Mucosa of descending colon (tissue), 3 donors: ENCODE results near the gene ERG28. TPM values are rescaled to one million over a fixed set of nuclear protein-coding genes. Genes with fewer than 3 reads are reported as not detected.

ENCODE experiments used
- ATAC-seq: fragments of 200-7000 bp; cut with Tn5 transposase; one replicate; pipeline ENCODE4 v1.9.1; 2020; ENCODE audit warnings: mild to moderate bottlenecking, moderate library complexity
- DNase-seq, 3 donors: peaks; one replicate each; pipeline ENCODE4 v3.0.0-alpha.2; 2020
- H3K36me3 ChIP-seq: fragments of 200-600 bp; one replicate; pipeline ENCODE4 v1.8.0; 2021; ENCODE audit warnings: low read depth, mild to moderate bottlenecking
- H3K4me1 ChIP-seq: fragments of 200-600 bp; one replicate; pipeline ENCODE4 v1.8.0; 2021; ENCODE audit warnings: low read depth, mild to moderate bottlenecking
- H3K4me3 ChIP-seq: fragments of 200-600 bp; one replicate; pipeline ENCODE4 v1.8.0; 2021; ENCODE audit warnings: mild to moderate bottlenecking
- H3K9me3 ChIP-seq: fragments of 200-600 bp; one replicate; pipeline ENCODE4 v1.8.0; 2021; ENCODE audit warnings: mild to moderate bottlenecking
- CTCF ChIP-seq: fragments of 200-600 bp; IDR thresholded peaks from one replicate; pipeline ENCODE4 v1.8.0; 2022; ENCODE audit warnings: antibody characterized with exemption, mild to moderate bottlenecking
- intact Hi-C, 2 donors: fragments of 100-400 bp; cut with DNase I in 1 of 2; cut with micrococcal nuclease in 1 of 2; formaldehyde crosslinking; loops; one replicate each; pipeline versions ENCODE4 v1.11.0 to v1.11.1; 2022; cut with DNase I, micrococcal nuclease
- total RNA-seq, 3 donors: library from RNA; stranded (reverse); fragmentation: NEBNext Ultra II Directional in 2 of 3; extraction: Animal tissue kit (Norgen Biotek cat#: 25700) in 2 of 3; gene quantifications; one replicate each; pipeline versions ENCODE4 v1.2.1 to v1.2.4, GENCODE V29; 2021 to 2023
- donor health status: DM: no; HTN: no; CAD: no; lungs with moderate emphysema.
- donor health status: DM: no; HTN: no; CAD: no.
- donor health status: DM: no; HTN: yes; CAD: no.

Gene ERG28
- total RNA-seq, 3 donors from 2014 or later = 13.5 to 23.9 (median 23.7) TPM

- TF ChIP-seq CTCF = no peak
- ATAC-seq (no peak), DNase-seq (no peak)
These were observed 12.0 kb upstream of the ERG28 start for GRCh38 chr14:75672605-75673192.

GRCh38 chr14:75667099-75667765 lies 6.6 kb upstream of the ERG28 start:
- ATAC-seq = no peak
- no peak for TF ChIP-seq CTCF
- Histone ChIP-seq H3K9me3 (no peaks in the 10 kb centered on the region), H3K4me3 (no peak overlapping the region), H3K4me1 (peaks cover under 1% of the 10 kb centered on the region), H3K36me3 (peaks cover 5% of the 10 kb centered on the region)
- intact Hi-C loops = no loop called here
- DNase-seq = no peak

More at GRCh38 chr14:75672605-75673192, 12.0 kb upstream of the ERG28 start:
- H3K4me3 ChIP-seq = no peak overlapping the region
- H3K9me3 ChIP-seq = no peaks in the 10 kb centered on the region
- intact Hi-C loops = no loop called here
- H3K4me1 ChIP-seq = no peaks in the 10 kb centered on the region
- peaks cover 5% of the 10 kb centered on the region for H3K36me3 ChIP-seq

GRCh38 chr14:75662966-75663365 lies 2.3 kb upstream of the ERG28 start:
- no peak for ATAC-seq
- no peak for DNase-seq
- no peaks in the 10 kb centered on the region for H3K9me3 ChIP-seq
- no peak overlapping the region for H3K4me3 ChIP-seq
- no peak for TF ChIP-seq CTCF
- H3K4me1 ChIP-seq = peaks cover 4% of the 10 kb centered on the region
- intact Hi-C loops = no loop called here
- H3K36me3 ChIP-seq = no peaks in the 10 kb centered on the region

GRCh38 chr14:75661499-75661814 lies 781 bp upstream of the ERG28 start:
- peaks cover 4% of the 10 kb centered on the region for H3K4me1 ChIP-seq
- peak; percentile 25 for ATAC-seq
- intact Hi-C loops = no loop called here

GRCh38 chr14:75660238-75660629 lies 442 bp downstream of the ERG28 start:
- intact Hi-C loops = no loop called here
- no peak for TF ChIP-seq CTCF
- ATAC-seq = no peak

More at GRCh38 chr14:75661499-75661814, 781 bp upstream of the ERG28 start:
- DNase-seq = no peak
- peak overlapping the region; percentile 70 for H3K4me3 ChIP-seq
- TF ChIP-seq CTCF = no peak
- H3K9me3 ChIP-seq = no peaks in the 10 kb centered on the region
- no peaks in the 10 kb centered on the region for H3K36me3 ChIP-seq

More at GRCh38 chr14:75660238-75660629, 442 bp downstream of the ERG28 start:
- Histone ChIP-seq H3K9me3 (no peaks in the 10 kb centered on the region), H3K4me1 (peaks cover 4% of the 10 kb centered on the region), H3K4me3 (peak overlapping the region; percentile 70), H3K36me3 (no peaks in the 10 kb centered on the region)
- DNase-seq = no peak
